Stimulated activated CD4-positive, alpha-beta T cell treated with anti-CD3 and anti-CD28 coated beads, Interleukin-1b, Interleukin-23, amount 100 ng/mL, for 24 hours (primary cell): Measurements from ENCODE around the gene ADCY2.
A peak's percentile ranks its signal among the peaks of the same experiment; 100 is the strongest.

Experiments used
- DNase-seq, 4 experiments: peaks; one replicate each; pipeline ENCODE4 v3.0.0-alpha.2; 2020; ENCODE audit warnings: low read depth in 4 of 4, low spot score in 1 of 4

The ADCY2 gene

GRCh38 chr5:7773178-7773577 is 377.2 kb downstream of the ADCY2 start:
- DNase-seq, result no peak

- DNase-seq, result no peak
Measured at GRCh38 chr5:7776442-7776841, 380.5 kb downstream of the ADCY2 start.

- no peak for DNase-seq
Measured at GRCh38 chr5:7779019-7780005, 383.4 kb downstream of the ADCY2 start.

GRCh38 chr5:7781899-7782298 is 386.0 kb downstream of the ADCY2 start:
- DNase-seq, result no peak

GRCh38 chr5:7784683-7785380 is 388.9 kb downstream of the ADCY2 start:
- DNase-seq, result no peak

GRCh38 chr5:7787770-7788169 is 391.8 kb downstream of the ADCY2 start:
- DNase-seq, result no peak

- DNase-seq, result no peak
Measured at GRCh38 chr5:7789567-7789966, 393.6 kb downstream of the ADCY2 start.

GRCh38 chr5:7793895-7794294 is 398.0 kb downstream of the ADCY2 start:
- DNase-seq, result no peak

- DNase-seq, result no peak
Measured at GRCh38 chr5:7794311-7794710, 398.4 kb downstream of the ADCY2 start.

- DNase-seq, result no peak
Measured at GRCh38 chr5:7794823-7795222, 398.9 kb downstream of the ADCY2 start.

GRCh38 chr5:7795306-7795705 is 399.4 kb downstream of the ADCY2 start:
- no peak for DNase-seq

- DNase-seq, result no peak
Measured at GRCh38 chr5:7801891-7802614, 406.1 kb downstream of the ADCY2 start.

- DNase-seq, result no peak
Measured at GRCh38 chr5:7802855-7803254, 406.9 kb downstream of the ADCY2 start.

- no peak for DNase-seq
Measured at GRCh38 chr5:7803937-7804336, 408.0 kb downstream of the ADCY2 start.

- DNase-seq, result no peak
Measured at GRCh38 chr5:7805379-7805778, 409.4 kb downstream of the ADCY2 start.

- no peak for DNase-seq
Measured at GRCh38 chr5:7808998-7809397, 413.1 kb downstream of the ADCY2 start.

- DNase-seq, result no peak
Measured at GRCh38 chr5:7811715-7812114, 415.8 kb downstream of the ADCY2 start.

- DNase-seq, result no peak
Measured at GRCh38 chr5:7813007-7813406, 417.1 kb downstream of the ADCY2 start.

GRCh38 chr5:7813576-7813975 is 417.6 kb downstream of the ADCY2 start:
- no peak for DNase-seq

GRCh38 chr5:7814816-7815215 is 418.9 kb downstream of the ADCY2 start:
- no peak for DNase-seq

- peak; percentile 39 to 54 (median 42) for DNase-seq
Measured at GRCh38 chr5:7815892-7816534, 420.1 kb downstream of the ADCY2 start.
